IPS DF 4.7 (cell line): Measurements from ENCODE around the gene IMPDH1.

Experiments used
- DNase-seq: peaks from one replicate; pipeline ENCODE4 v3.0.0-alpha.2; 2013; ENCODE audit warnings: low spot score; ENCODE audit errors: extremely low read depth

The IMPDH1 gene

DNA sequence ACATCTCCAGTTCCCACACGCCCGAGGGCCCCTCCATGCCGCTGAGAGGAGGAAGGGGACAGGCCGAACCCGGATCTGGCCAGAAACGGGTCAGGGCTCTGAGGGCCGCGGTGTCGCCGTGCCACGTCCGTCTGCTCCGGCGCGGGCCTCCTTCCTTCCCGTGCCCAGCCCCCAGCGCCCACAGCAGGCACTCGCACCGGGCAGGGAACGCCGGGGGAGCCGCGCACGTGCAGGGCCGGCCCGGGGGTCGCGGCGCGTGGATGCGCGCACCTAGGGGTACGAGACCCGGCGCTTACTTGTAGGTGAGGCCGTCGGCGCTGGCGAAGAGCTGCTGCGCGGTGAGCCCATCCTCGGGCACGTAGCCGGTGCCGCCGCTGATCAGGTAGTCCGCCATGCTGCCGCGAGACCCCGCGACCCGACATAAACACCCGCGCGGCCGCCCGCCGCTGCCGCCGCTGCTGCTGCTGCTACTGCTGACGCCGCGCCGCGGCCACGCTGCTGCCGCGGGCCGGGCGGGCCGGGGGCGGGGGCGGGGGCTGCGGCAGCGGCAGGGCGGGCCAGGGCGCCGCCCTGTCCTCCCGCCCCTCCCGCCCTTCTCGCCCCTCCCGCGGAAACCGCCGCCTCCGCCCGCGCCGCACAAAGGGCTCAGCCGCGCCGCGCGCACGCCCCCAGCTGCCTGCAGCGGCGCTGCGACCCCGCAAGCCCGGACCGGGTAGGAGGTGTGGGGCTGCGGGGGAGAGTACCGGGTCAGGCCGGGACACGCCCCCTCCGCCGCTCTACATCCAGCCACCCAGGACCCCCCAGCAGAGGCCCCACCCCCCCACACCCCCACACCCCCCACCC is 4.1 kb downstream of the IMPDH1 start:
- no peak for DNase-seq

DNA sequence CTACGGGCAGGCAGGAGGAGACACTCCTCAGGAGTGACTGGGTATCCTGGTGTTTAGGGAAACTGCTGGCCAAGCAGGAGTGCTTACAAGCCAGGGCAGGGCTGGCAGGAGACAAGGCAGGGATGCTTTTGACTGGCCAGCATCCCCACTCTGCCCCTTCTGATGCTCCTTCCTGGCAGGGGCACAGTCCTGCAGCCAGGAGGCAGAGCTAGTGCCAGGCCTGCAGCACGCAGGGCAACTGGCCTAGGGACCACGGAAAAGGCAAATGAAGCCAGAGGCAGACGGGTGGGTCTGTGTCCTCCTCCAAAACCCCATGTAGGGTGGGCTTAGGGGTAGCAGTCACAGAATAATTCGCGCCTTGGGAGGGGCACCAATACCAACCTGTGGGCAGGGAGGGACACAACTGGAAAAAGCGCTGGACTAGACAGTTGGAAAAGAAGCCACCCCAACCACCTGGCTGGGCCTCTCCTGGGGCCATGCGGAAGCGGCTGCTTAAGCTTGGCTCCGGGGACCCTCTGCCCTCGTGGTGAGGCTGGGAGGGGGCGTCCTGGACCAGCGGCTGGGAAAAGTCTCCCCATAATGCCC is 4.8 kb downstream of the IMPDH1 start:
- DNase-seq, result no peak

- no peak for DNase-seq
Measured at GRCh38 chr7:128404143-128404681, 5.6 kb downstream of the IMPDH1 start.

DNA sequence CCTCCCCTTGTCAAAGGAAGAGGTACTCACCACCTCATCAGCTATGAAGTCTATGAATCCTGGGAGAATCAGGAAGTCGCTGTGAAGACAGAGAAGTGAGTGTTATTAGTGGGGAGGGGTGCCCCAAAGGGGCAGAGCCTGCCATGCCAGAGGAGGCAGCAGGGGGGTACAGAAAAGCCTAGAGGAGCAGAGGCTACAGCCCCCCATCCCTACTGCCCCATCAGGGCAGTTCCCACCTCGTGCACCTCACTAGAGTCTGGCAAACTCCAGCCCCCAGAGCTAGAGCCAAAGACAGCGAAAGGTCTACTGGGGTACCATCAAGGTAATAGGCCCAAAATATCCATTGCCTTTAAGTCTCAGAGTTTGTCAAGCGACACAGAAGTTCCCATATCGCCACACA is 6.1 kb downstream of the IMPDH1 start:
- DNase-seq, result no peak

GRCh38 chr7:128402356-128402755 is 7.4 kb downstream of the IMPDH1 start:
- no peak for DNase-seq

DNA sequence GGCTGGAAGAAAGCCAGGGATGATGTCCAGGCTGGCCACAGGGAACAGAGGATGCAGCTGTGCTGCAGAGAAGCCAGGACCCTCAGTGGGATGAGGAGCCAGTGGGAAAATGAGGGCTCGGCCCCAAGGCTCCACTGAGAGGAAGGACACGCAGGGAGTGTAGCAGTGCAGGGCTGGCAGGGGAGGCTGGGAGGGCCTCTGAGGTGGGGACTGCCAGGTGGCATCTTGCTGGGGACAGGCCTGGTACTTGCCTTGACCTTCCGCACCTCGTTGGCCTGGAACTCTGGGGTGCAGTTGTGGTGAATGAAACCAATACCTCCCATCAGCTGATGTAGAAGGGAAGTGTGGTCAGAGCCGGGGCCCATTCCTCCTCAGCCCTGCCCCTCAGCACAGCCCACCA is 9.2 kb downstream of the IMPDH1 start:
- no peak for DNase-seq

DNA sequence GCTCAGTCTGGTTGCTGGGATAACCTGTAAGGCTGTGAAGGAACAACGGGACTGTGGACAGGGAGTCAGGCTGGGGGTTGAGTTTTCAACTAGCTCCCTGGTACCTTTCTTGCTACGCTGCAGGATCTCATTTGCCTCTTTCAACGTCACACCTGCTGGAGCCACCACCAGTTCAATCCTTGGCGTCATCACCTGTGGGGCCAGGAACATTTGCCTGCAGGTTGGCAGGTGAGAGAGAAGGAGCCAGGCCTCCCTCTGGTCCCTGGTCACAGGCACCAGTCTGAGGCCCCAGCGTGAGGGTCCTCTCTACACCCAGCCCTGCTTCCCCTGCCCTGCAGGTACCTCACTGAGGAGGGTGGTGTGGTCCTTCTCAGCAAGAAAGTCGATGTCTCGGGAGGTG is 9.8 kb downstream of the IMPDH1 start:
- no peak for DNase-seq

- no peak for DNase-seq
Measured at GRCh38 chr7:128398841-128399135, 11.0 kb downstream of the IMPDH1 start.

DNA sequence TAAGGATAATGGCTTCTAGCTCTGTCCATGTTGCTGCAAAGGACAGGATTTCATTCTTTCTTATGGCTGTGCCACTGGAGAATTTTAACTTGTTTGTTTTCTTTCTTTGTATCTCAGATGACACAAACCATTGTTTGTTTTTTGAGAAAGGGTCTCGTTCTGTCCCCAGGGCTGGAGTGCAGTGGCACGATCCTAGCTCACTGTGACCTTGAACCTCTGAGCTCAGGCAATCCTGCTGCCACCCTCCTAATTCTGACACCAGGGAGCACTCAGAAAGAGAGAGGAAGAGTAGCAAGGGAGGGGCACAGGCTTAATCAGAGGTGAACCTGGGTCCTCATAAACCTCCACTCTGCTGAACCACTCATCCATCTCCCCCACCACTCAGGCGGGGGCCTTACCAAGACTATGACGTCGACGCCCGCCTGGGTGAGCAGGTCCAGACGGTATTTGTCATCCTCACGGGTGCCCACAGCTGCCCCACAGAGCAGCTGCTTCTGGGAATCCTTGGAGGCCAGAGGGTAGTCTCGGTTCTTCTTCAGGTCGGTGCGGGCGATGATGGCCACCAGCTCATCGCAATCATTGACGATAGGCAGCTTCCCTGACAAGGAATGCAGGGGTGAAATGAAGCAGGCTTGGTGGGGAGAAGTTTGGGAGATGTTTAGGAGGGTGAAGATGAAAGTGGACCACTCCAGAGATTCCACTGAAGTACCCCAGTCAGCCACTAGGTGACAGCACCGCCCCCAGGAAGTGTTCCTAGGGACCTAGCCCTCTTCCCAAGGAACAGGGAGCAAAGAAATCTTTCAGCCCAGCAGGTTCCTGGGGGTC is 11.6 kb downstream of the IMPDH1 start:
- DNase-seq, result no peak

GRCh38 chr7:128396357-128396756 is 13.4 kb downstream of the IMPDH1 start:
- no peak for DNase-seq

DNA sequence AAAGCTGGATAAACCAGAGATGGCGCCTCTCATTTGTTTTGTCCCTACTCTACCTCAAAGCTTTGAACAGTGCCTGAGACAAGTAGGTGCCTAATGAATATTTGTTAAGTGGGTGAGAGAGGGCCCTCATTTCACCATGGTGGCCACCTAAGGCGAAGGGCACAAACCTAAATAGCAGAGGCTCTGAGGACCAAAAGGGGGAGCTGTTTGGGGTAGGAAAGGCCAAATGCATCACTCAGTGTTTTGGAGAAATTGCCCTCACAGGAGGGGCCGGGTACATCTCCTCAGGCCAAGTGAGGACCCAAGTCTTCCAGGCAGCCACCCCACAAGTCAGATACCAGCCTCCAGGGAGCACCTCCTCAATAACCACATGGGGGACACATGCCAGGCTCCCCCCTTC is 14.0 kb downstream of the IMPDH1 start:
- no peak for DNase-seq

DNA sequence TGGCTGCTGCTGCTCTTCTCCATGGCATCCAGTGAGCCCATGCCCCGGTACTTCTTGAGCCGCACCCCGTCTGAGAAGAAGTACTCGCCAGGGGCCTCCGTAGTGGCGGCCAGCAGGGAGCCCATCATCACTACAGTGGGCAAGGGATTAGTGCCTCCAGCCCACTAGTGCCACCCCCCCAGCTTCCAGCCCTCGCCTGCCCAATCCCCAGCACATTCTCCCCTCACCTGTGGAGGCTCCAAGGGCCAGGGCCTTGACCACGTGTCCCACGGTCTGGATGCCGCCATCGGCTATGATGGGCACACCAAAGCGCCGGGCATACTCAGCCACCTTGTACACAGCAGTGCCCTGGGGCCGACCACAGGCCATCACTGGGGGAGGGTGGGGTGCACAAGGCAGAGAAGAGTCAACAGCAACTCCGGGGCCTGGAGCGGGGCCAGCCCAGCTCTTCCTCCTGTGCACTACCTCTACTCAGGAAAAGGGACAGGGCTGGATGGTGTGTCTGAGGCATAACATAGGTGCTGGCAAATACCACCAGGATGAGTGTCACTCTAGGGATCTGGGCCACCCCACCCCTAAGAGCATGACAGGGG is 14.8 kb downstream of the IMPDH1 start:
- no peak for DNase-seq

DNA sequence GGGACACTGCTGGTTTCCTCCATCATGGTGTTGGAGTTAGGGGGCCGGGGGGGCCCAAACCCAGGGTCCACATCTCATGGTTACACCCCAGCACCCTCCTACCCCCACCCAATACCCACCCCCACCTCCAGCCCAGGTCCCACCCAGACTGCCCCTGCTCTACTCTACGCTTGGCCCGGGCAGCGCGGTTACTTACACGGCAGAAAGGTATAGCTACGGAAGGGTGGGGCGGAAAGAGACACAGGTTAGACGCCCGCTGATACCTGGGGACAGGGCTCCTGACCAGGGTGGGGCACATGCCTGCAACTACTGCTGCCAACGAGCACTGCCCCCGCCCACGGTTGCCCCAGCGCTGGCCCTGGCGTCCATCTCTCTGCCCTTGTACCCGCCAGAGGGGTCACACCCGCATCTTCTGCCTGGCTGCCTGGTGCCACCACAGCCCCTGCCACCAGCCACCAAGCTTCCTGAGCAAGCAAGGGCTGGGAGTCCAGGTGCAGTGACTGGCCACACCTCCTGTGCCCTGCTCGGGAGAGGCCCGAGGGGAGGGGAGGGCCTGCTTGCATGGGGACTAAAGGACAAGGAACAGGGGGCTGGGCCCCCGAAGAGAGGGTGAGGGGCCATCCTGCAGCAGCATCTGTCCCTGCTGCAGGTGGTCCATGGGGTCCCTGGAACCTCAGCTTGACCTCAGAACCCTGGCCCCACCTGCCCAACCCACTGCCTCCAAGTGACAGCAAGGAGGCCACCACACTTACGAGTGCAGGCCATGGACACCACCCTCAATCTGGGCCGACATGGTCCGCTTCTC is 16.1 kb downstream of the IMPDH1 start:
- no peak for DNase-seq

GRCh38 chr7:128392446-128393327 is 17.1 kb downstream of the IMPDH1 start:
- DNase-seq, result no peak

- DNase-seq, result no peak
Measured at GRCh38 chr7:128391805-128392204, 18.0 kb downstream of the IMPDH1 start.

GRCh38 chr7:128390871-128391565 is 18.8 kb downstream of the IMPDH1 start:
- no peak for DNase-seq

GRCh38 chr7:128389618-128390329 is 20.0 kb downstream of the IMPDH1 start:
- no peak for DNase-seq

DNA sequence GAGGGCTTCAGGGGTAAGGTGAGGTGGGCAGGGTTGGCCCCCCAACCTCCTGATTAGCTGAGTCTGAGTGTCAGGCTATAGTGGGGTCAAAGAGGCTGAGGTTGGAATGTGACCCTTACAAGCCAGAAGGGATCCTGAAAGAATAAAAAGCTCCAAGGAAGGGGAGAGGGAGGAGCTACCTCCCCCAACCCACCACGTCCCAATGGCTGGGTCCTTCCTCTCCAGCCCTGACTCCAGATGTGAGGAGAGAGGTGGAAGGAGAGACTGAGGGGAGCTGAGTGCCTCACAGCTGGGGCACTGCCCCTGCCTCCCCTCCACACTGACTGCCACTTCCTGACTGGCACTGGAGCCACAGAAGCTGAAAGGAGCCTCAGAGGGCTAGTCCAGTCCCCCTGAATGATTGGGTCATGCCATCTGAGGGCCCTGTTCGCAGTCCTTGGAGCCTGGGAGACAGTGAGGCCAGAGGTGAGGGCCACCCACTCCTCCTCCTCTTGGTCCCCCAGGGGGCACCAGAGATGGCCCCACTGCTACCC is 20.6 kb downstream of the IMPDH1 start:
- DNase-seq, result no peak

DNA sequence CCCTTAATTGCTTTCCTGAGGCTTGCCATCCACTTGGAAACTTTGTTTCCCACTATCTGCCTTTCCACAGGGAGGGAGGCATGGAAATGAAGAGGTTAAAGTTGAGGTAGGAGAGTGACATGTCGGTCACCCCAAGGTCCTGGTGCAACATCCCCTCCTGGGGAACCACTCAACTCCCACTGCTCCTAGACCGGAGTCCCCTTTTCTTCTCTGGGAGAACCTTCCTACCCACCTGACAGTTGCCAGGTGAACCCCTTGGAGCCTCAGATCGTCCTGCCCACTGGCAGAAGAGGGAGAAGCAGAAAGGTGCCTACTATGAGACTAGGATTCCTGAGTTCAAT is 21.7 kb downstream of the IMPDH1 start:
- no peak for DNase-seq
